Mesenchymal stem cell (in vitro differentiated cells and primary cell): ENCODE measurements around the gene IMMP2L.

Source experiments
- DNase-seq: peaks from one replicate; pipeline ENCODE4 v3.0.0-alpha.2; 2013
- H2AFZ ChIP-seq: one replicate; pipeline ENCODE4 v1.6.1; 2013; ENCODE audit warnings: low read depth, mild to moderate bottlenecking, control low read depth, inconsistent platforms, low read length, moderate library complexity
- H2AK5ac ChIP-seq: 2 replicates; pipeline ENCODE4 v1.6.1; 2013; ENCODE audit warnings: low read length, moderate library complexity, mild to moderate bottlenecking, inconsistent platforms; ENCODE audit not compliant: severe bottlenecking
- H2BK120ac ChIP-seq: one replicate; pipeline ENCODE4 v1.6.1; 2013; ENCODE audit warnings: low read depth, mild to moderate bottlenecking, inconsistent platforms, low read length, moderate library complexity
- H2BK12ac ChIP-seq, 2 experiments: one replicate each; pipeline ENCODE4 v1.6.1; 2013; ENCODE audit warnings: inconsistent platforms in 2 of 2, low read length in 2 of 2, mild to moderate bottlenecking in 2 of 2, moderate library complexity in 2 of 2, control low read depth in 1 of 2
- H2BK15ac ChIP-seq: one replicate; pipeline ENCODE4 v1.6.1; 2013; ENCODE audit warnings: mild to moderate bottlenecking, low read depth, inconsistent platforms; ENCODE audit not compliant: poor library complexity, severe bottlenecking
- H2BK5ac ChIP-seq: 2 replicates; pipeline ENCODE4 v1.6.1; 2013; ENCODE audit warnings: low read depth, mild to moderate bottlenecking, low read length, control low read depth, inconsistent platforms; ENCODE audit not compliant: poor library complexity, severe bottlenecking
- H3K14ac ChIP-seq, 2 experiments: one replicate each; pipeline ENCODE4 v1.6.1; 2013; ENCODE audit warnings: inconsistent platforms in 2 of 2, low read length in 2 of 2, control low read depth in 1 of 2, mild to moderate bottlenecking in 1 of 2, moderate library complexity in 1 of 2
- H3K18ac ChIP-seq, 2 experiments: one replicate each; pipeline ENCODE4 v1.6.1; 2013; ENCODE audit warnings: inconsistent platforms in 2 of 2, low read length in 2 of 2, control low read depth in 1 of 2, low read depth in 1 of 2, mild to moderate bottlenecking in 1 of 2
- H3K23ac ChIP-seq, 2 experiments: one replicate each; pipeline ENCODE4 v1.6.1; 2013; ENCODE audit warnings: inconsistent platforms in 2 of 2, low read length in 2 of 2, mild to moderate bottlenecking in 2 of 2, moderate library complexity in 2 of 2, control low read depth in 1 of 2
- H3K27ac ChIP-seq: 2 replicates; pipeline ENCODE4 v1.5.1; 2013; ENCODE audit warnings: mild to moderate bottlenecking, moderate library complexity, low read length, control low read depth, inconsistent platforms; ENCODE audit not compliant: poor library complexity, severe bottlenecking
- H3K27me3 ChIP-seq, 2 experiments: 2 replicates each; pipeline versions ENCODE4 v1.6.1 to v1.7.0; 2013; ENCODE audit warnings: low read length in 2 of 2, mild to moderate bottlenecking in 2 of 2, moderate library complexity in 2 of 2, control low read depth in 1 of 2, inconsistent platforms in 1 of 2; ENCODE audit not compliant: control insufficient read depth in 1 of 2, insufficient read depth in 1 of 2
- H3K36me3 ChIP-seq, 2 experiments: 2 replicates each; pipeline versions ENCODE4 v1.6.1 to v1.7.0; 2013; ENCODE audit warnings: low read length in 2 of 2, control low read depth in 1 of 2, inconsistent platforms in 1 of 2, low read depth in 1 of 2, mild to moderate bottlenecking in 1 of 2; ENCODE audit not compliant: insufficient read depth in 2 of 2, control insufficient read depth in 1 of 2
- H3K4ac ChIP-seq, 2 experiments: one replicate each; pipeline ENCODE4 v1.6.1; 2013; ENCODE audit warnings: inconsistent platforms in 2 of 2, low read length in 2 of 2, mild to moderate bottlenecking in 2 of 2, moderate library complexity in 2 of 2, control low read depth in 1 of 2, low read depth in 1 of 2
- H3K4me1 ChIP-seq: 2 replicates; pipeline ENCODE4 v1.6.1; 2013; ENCODE audit warnings: low read depth, low read length, control low read depth; ENCODE audit not compliant: control insufficient read depth, insufficient read depth
- H3K4me2 ChIP-seq: 2 replicates; pipeline ENCODE4 v1.6.1; 2013; ENCODE audit warnings: low read length, mild to moderate bottlenecking, inconsistent platforms; ENCODE audit not compliant: poor library complexity, severe bottlenecking
- H3K4me3 ChIP-seq, 2 experiments: 2 replicates each; pipeline versions ENCODE4 v1.5.1 to v1.7.0; 2013; ENCODE audit warnings: low read length in 2 of 2, mild to moderate bottlenecking in 2 of 2, control low read depth in 1 of 2, low read depth in 1 of 2; ENCODE audit not compliant: insufficient read depth in 1 of 2
- H3K79me1 ChIP-seq: replicated peaks from 2 replicates; pipeline ENCODE4 v1.6.1; 2013; ENCODE audit warnings: mild to moderate bottlenecking, control low read depth, low read length, inconsistent platforms; ENCODE audit not compliant: poor library complexity, severe bottlenecking
- H3K9ac ChIP-seq: 2 replicates; pipeline ENCODE4 v1.7.0; 2013; ENCODE audit warnings: mild to moderate bottlenecking, low read length, moderate library complexity
- H3K9me3 ChIP-seq: 2 replicates; pipeline ENCODE4 v1.7.0; 2013; ENCODE audit warnings: mild to moderate bottlenecking, low read length; ENCODE audit not compliant: control insufficient read depth
- H4K8ac ChIP-seq: one replicate; pipeline ENCODE4 v1.6.1; 2013; ENCODE audit warnings: inconsistent platforms, mild to moderate bottlenecking, low read length, moderate library complexity
- H4K91ac ChIP-seq: one replicate; pipeline ENCODE4 v1.6.1; 2013; ENCODE audit warnings: mild to moderate bottlenecking, low read length, inconsistent platforms
- WGBS: methylation state at CpG from one replicate; pipeline ENCODE4 v1.1.7; 2013; ENCODE audit warnings: mixed read lengths; 5-methylcytosine and 5-hydroxymethylcytosine counted together

The IMMP2L gene

GRCh38 chr7:111012799-111013675, 549.3 kb downstream of the IMMP2L start:
- Histone ChIP-seq H3K4me1 (no peaks in the 10 kb centered on the region), H3K4me3 (no peak overlapping the region)
- WGBS, result 93% methylated on average over 3 of the region's 5 CpGs

GRCh38 chr7:111012149-111012548, 550.1 kb downstream of the IMMP2L start:
- WGBS, result 86% methylated on average over 1 of the region's 2 CpGs
- no peak overlapping the region for H3K23ac ChIP-seq
- no peak overlapping the region for H3K14ac ChIP-seq
- H4K91ac ChIP-seq, result no peak overlapping the region
- H3K4me3 ChIP-seq, result no peak overlapping the region
- no peak overlapping the region for H2BK5ac ChIP-seq
- H3K79me1 ChIP-seq, result no peaks in the 10 kb centered on the region
- H3K9ac ChIP-seq, result no peak overlapping the region
- no peak overlapping the region for H2AFZ ChIP-seq
- H3K18ac ChIP-seq, result no peak overlapping the region
- H3K27me3 ChIP-seq, result no peaks in the 10 kb centered on the region
- H2BK12ac ChIP-seq, result no peak overlapping the region
- H3K4ac ChIP-seq, result no peak overlapping the region
- H3K27ac ChIP-seq, result no peak overlapping the region
- H4K8ac ChIP-seq, result no peak overlapping the region
- no peak for DNase-seq
- no peak overlapping the region for H2BK120ac ChIP-seq
- H2BK15ac ChIP-seq, result no peak overlapping the region
- H3K9me3 ChIP-seq, result no peaks in the 10 kb centered on the region
- H3K4me2 ChIP-seq, result no peak overlapping the region
- no peak overlapping the region for H2AK5ac ChIP-seq
- no peaks in the 10 kb centered on the region for H3K36me3 ChIP-seq
- H3K4me1 ChIP-seq, result no peaks in the 10 kb centered on the region

More at GRCh38 chr7:111012799-111013675, 549.3 kb downstream of the IMMP2L start:
- Histone ChIP-seq H3K36me3 (no peaks in the 10 kb centered on the region), H3K27ac (no peak overlapping the region), H2BK15ac (no peak overlapping the region), H3K27me3 (no peaks in the 10 kb centered on the region), H3K23ac (no peak overlapping the region), H3K4me2 (no peak overlapping the region), H2AK5ac (no peak overlapping the region), H3K14ac (no peak overlapping the region), H4K8ac (no peak overlapping the region), H3K4ac (no peak overlapping the region), H2BK12ac (no peak overlapping the region), H3K79me1 (no peaks in the 10 kb centered on the region), H3K9me3 (no peaks in the 10 kb centered on the region), H2BK120ac (no peak overlapping the region), H4K91ac (no peak overlapping the region), H2BK5ac (no peak overlapping the region), H3K18ac (no peak overlapping the region), H2AFZ (no peak overlapping the region), H3K9ac (no peak overlapping the region)
- no peak for DNase-seq

- no peak overlapping the region for H2BK5ac ChIP-seq
- H3K23ac ChIP-seq, result no peak overlapping the region
- H2AFZ ChIP-seq, result no peak overlapping the region
- H3K4me3 ChIP-seq, result no peak overlapping the region
- no peak overlapping the region for H2BK15ac ChIP-seq
- no peaks in the 10 kb centered on the region for H3K9me3 ChIP-seq
- no peaks in the 10 kb centered on the region for H3K4me1 ChIP-seq
- H3K36me3 ChIP-seq, result no peaks in the 10 kb centered on the region
- no peak overlapping the region for H3K18ac ChIP-seq
- whole genome bisulfite sequencing, result no CpG with 5 or more reads among the region's 3 CpGs
- no peak overlapping the region for H4K91ac ChIP-seq
- no peak overlapping the region for H2AK5ac ChIP-seq
- no peak overlapping the region for H3K14ac ChIP-seq
- H2BK120ac ChIP-seq, result no peak overlapping the region
- H2BK12ac ChIP-seq, result no peak overlapping the region
- DNase-seq, result no peak
- no peak overlapping the region for H3K27ac ChIP-seq
- H3K4me2 ChIP-seq, result no peak overlapping the region
- no peak overlapping the region for H3K9ac ChIP-seq
- H3K79me1 ChIP-seq, result no peaks in the 10 kb centered on the region
- no peak overlapping the region for H4K8ac ChIP-seq
- H3K4ac ChIP-seq, result no peak overlapping the region
- H3K27me3 ChIP-seq, result no peaks in the 10 kb centered on the region
Observed at GRCh38 chr7:111011520-111011919, 550.8 kb downstream of the IMMP2L start.

- Histone ChIP-seq H3K4me3 (no peak overlapping the region), H2BK15ac (no peak overlapping the region), H3K14ac (no peak overlapping the region), H3K18ac (no peak overlapping the region), H2BK12ac (no peak overlapping the region), H2BK5ac (no peak overlapping the region), H2BK120ac (no peak overlapping the region), H3K9me3 (no peaks in the 10 kb centered on the region), H2AK5ac (no peak overlapping the region), H3K27ac (no peak overlapping the region), H3K4me2 (no peak overlapping the region), H3K79me1 (no peaks in the 10 kb centered on the region), H4K91ac (no peak overlapping the region), H3K4me1 (no peaks in the 10 kb centered on the region), H3K36me3 (no peaks in the 10 kb centered on the region), H3K27me3 (no peaks in the 10 kb centered on the region), H2AFZ (no peak overlapping the region), H3K9ac (no peak overlapping the region), H4K8ac (no peak overlapping the region), H3K4ac (no peak overlapping the region), H3K23ac (no peak overlapping the region)
- WGBS, result 81% methylated on average over 4 of the region's 4 CpGs
- no peak for DNase-seq
Observed at GRCh38 chr7:111010798-111011197, 551.5 kb downstream of the IMMP2L start.
